Germinal center (tissue), 1 donor: ENCODE data around the gene NAA25.
A peak's percentile ranks its signal among the peaks of the same experiment; 100 is the strongest.
"Not testable (repeated sequence)": the region's sequence is repeated elsewhere in the genome, so short reads cannot be mapped to it uniquely, and the experiment has no call there.

Experiments
- DNase-seq: peaks from one replicate; pipeline ENCODE4 v3.0.0; 2012; ENCODE audit warnings: mixed read lengths, low spot score

NAA25 gene

GRCh38 chr12:112009596-112009995 lies 99.0 kb downstream of the NAA25 start:
- DNase-seq: not testable (repeated sequence)

GRCh38 chr12:112008918-112009317 lies 99.7 kb downstream of the NAA25 start:
- DNase-seq: no peak

- no peak for DNase-seq
These were observed 100.6 kb downstream of the NAA25 start for GRCh38 chr12:112007945-112008344.

- no peak for DNase-seq
These were observed 102.9 kb downstream of the NAA25 start for GRCh38 chr12:112005419-112006395.

GRCh38 chr12:112004041-112004440 lies 104.5 kb downstream of the NAA25 start:
- DNase-seq: no peak

GRCh38 chr12:112001576-112001975 lies 107.0 kb downstream of the NAA25 start:
- DNase-seq: no peak

GRCh38 chr12:112000820-112001219 lies 107.8 kb downstream of the NAA25 start:
- no peak for DNase-seq

GRCh38 chr12:111999129-111999528 lies 109.5 kb downstream of the NAA25 start:
- not testable (repeated sequence) for DNase-seq

GRCh38 chr12:111998015-111998414 lies 110.6 kb downstream of the NAA25 start:
- no peak for DNase-seq

- no peak for DNase-seq
These were observed 111.3 kb downstream of the NAA25 start for GRCh38 chr12:111997300-111997699.

GRCh38 chr12:111995782-111996480 lies 112.7 kb downstream of the NAA25 start:
- DNase-seq: no peak

- peak; percentile 26 for DNase-seq
These were observed 114.1 kb downstream of the NAA25 start for GRCh38 chr12:111994211-111995111.

- DNase-seq: no peak
These were observed 115.1 kb downstream of the NAA25 start for GRCh38 chr12:111993292-111994150.

- DNase-seq: no peak
These were observed 116.1 kb downstream of the NAA25 start for GRCh38 chr12:111992464-111992863.

- DNase-seq: no peak
These were observed 116.6 kb downstream of the NAA25 start for GRCh38 chr12:111991946-111992345.

- no peak for DNase-seq
These were observed 117.0 kb downstream of the NAA25 start for GRCh38 chr12:111991535-111991934.

GRCh38 chr12:111984820-111985219 lies 123.8 kb downstream of the NAA25 start:
- DNase-seq: no peak

GRCh38 chr12:111981987-111982386 lies 126.6 kb downstream of the NAA25 start:
- DNase-seq: no peak

GRCh38 chr12:111980598-111980997 lies 128.0 kb downstream of the NAA25 start:
- DNase-seq: no peak

- DNase-seq: no peak
These were observed 130.0 kb downstream of the NAA25 start for GRCh38 chr12:111978545-111978944.

GRCh38 chr12:111976860-111977259 lies 131.7 kb downstream of the NAA25 start:
- no peak for DNase-seq
